SK-N-SH (cell line): ENCODE results near the gene AEN. TPM values are rescaled to one million over a fixed set of nuclear protein-coding genes. Genes with fewer than 3 reads are reported as not detected.

Experiments used
- CTCF ChIA-PET: fragments of 300-600, 350-600 bp; formaldehyde crosslinking; extraction: SDS; loops from one replicate; lab custom pipeline; 2021; lab: Yijun Ruan, JAX
- POLR2A ChIA-PET: fragments of 350-600 bp; sonication (Branson Sonifier 250); formaldehyde crosslinking; extraction: SDS; loops from one replicate; lab custom pipeline; 2020; ENCODE audit warnings: antibody characterized with exemption, inconsistent platforms; lab: Yijun Ruan, JAX
- DNase-seq: peaks from one replicate; pipeline ENCODE4 v3.0.0; 2012
- H2AFZ ChIP-seq: fragments of 200-600 bp; sonication (generic); 2 replicates; pipeline ENCODE4 v1.8.1; 2016; ENCODE audit warnings: antibody characterized with exemption, mild to moderate bottlenecking, low read depth
- H3F3A ChIP-seq: fragments of 200-600 bp; sonication (generic); replicated peaks from 2 replicates; pipeline ENCODE3; 2016; ENCODE audit warnings: antibody characterized with exemption, mild to moderate bottlenecking; ENCODE audit not compliant: insufficient read depth
- H3K27ac ChIP-seq, 2 experiments: fragments of 200-500 bp in 1 of 2; fragments of 200-600 bp in 1 of 2; sonication (Bioruptor generic) in 1 of 2; sonication (generic), shearing (Covaris generic) in 1 of 2; 2 replicates each; pipeline versions ENCODE4 v1.5.1 to v1.6.1; 2014 to 2016; ENCODE audit warnings: low read depth in 2 of 2, inconsistent platforms in 1 of 2, low read length in 1 of 2, mild to moderate bottlenecking in 1 of 2, mixed read lengths in 1 of 2
- H3K27me3 ChIP-seq: fragments of 200-600 bp; sonication (generic), shearing (Covaris generic); 2 replicates; pipeline ENCODE4 v1.6.1; 2016; ENCODE audit warnings: mixed run types; ENCODE audit not compliant: insufficient read depth
- H3K36me3 ChIP-seq, 2 experiments: fragments of 200-500 bp in 1 of 2; fragments of 200-600 bp in 1 of 2; sonication (Bioruptor generic) in 1 of 2; sonication (generic) in 1 of 2; replicated peaks in 1 of 2; 2 replicates each; pipeline versions ENCODE3 to v1.5.1; 2014 to 2016; ENCODE audit warnings: low read length in 1 of 2, mild to moderate bottlenecking in 1 of 2; ENCODE audit not compliant: insufficient read depth in 2 of 2, control insufficient read depth in 1 of 2
- H3K4me1 ChIP-seq, 2 experiments: fragments of 200-500 bp in 1 of 2; fragments of 200-600 bp in 1 of 2; sonication (Bioruptor generic) in 1 of 2; sonication (generic), shearing (Covaris generic) in 1 of 2; 2 replicates each; pipeline versions ENCODE4 v1.5.1 to v1.6.1; 2014 to 2016; ENCODE audit warnings: low read depth in 1 of 2, low read length in 1 of 2, mixed run types in 1 of 2; ENCODE audit not compliant: insufficient read depth in 2 of 2, control insufficient read depth in 1 of 2
- H3K4me2 ChIP-seq: fragments of 200-600 bp; sonication (generic), shearing (Covaris generic); 2 replicates; pipeline ENCODE4 v1.6.1; 2017; ENCODE audit warnings: mixed run types
- H3K4me3 ChIP-seq, 2 experiments: fragments of 200-500 bp in 1 of 2; fragments of 200-600 bp in 1 of 2; sonication (Bioruptor generic) in 1 of 2; sonication (generic), shearing (Covaris generic) in 1 of 2; 2 replicates each; pipeline versions ENCODE4 v1.5.1 to v1.8.1; 2014 to 2016; ENCODE audit warnings: low read depth in 2 of 2, inconsistent platforms in 1 of 2, low read length in 1 of 2, mild to moderate bottlenecking in 1 of 2, mixed read lengths in 1 of 2, moderate library complexity in 1 of 2
- H3K79me2 ChIP-seq: fragments of 200-600 bp; sonication (generic); 2 replicates; pipeline ENCODE4 v1.8.1; 2017; ENCODE audit warnings: mild to moderate bottlenecking; ENCODE audit not compliant: insufficient read depth
- H3K9ac ChIP-seq: fragments of 200-600 bp; sonication (generic); 2 replicates; pipeline ENCODE4 v1.6.1; 2017; ENCODE audit warnings: mixed run types
- H3K9me2 ChIP-seq: fragments of 200-600 bp; sonication (generic); 2 replicates; pipeline ENCODE4 v1.6.1; 2017; ENCODE audit warnings: mixed run types
- H3K9me3 ChIP-seq: fragments of 200-600 bp; sonication (generic); 2 replicates; pipeline ENCODE4 v1.6.1; 2017; ENCODE audit warnings: mixed run types, mild to moderate bottlenecking, moderate library complexity
- H4K20me1 ChIP-seq: fragments of 200-600 bp; sonication (generic); 2 replicates; pipeline ENCODE4 v1.6.1; 2017; ENCODE audit warnings: mild to moderate bottlenecking, mixed run types; ENCODE audit not compliant: insufficient read depth
- EZH2phosphoT487 ChIP-seq: fragments of 200-600 bp; sonication (generic); IDR thresholded peaks from 2 replicates; pipeline ENCODE4 v1.6.1; 2017; ENCODE audit warnings: low read depth, mixed run types, mild to moderate bottlenecking, antibody characterized with exemption, moderate library complexity, borderline replicate concordance
- FOSL2 ChIP-seq: IDR thresholded peaks from 2 replicates; pipeline ENCODE4 v1.4.0; 2012; ENCODE audit warnings: low read depth, mild to moderate bottlenecking, moderate library complexity, borderline replicate concordance
- MAX ChIP-seq: IDR thresholded peaks from 2 replicates; pipeline ENCODE4 v1.4.0; 2012; ENCODE audit warnings: low read depth
- MEF2A ChIP-seq: IDR thresholded peaks from 2 replicates; pipeline ENCODE4 v1.4.0; 2012; ENCODE audit warnings: low read depth, borderline replicate concordance
- RXRA ChIP-seq: IDR thresholded peaks from 2 replicates; pipeline ENCODE4 v1.4.0; 2012; ENCODE audit warnings: low read depth, mild to moderate bottlenecking, borderline replicate concordance
- SMC3 ChIP-seq: IDR thresholded peaks from 2 replicates; pipeline ENCODE4 v1.6.1; 2012; ENCODE audit warnings: low read depth, low read length, improper control_type of control experiment
- ZBTB33 ChIP-seq: IDR thresholded peaks from 2 replicates; pipeline ENCODE4 v1.4.0; 2012; ENCODE audit warnings: low read depth, borderline replicate concordance
- WGBS: methylation state at CpG from one replicate; pipeline ENCODE4 v1.1.6; 2017; ENCODE audit warnings: low lambda C conversion rate; 5-methylcytosine and 5-hydroxymethylcytosine counted together
- polyA plus RNA-seq, 3 experiments: library from polyadenylated mRNA; depleted of rRNA; stranded (reverse); fragments of >200 nt; gene quantifications; 2 replicates each; pipeline ENCODE4 v1.2.3, GENCODE V29; 2012

AEN gene
- polyA plus RNA-seq, 1 of the 3 experiments (the other 2 are of a cell fraction), result 46.4 TPM

- H3K79me2 ChIP-seq, result peaks cover 100% of the 10 kb centered on the region
- H2AFZ ChIP-seq, result no peak overlapping the region
- no peak for DNase-seq
- H3F3A ChIP-seq, result peaks cover 8% of the 10 kb centered on the region
- no peak overlapping the region for H3K4me3 ChIP-seq
- H3K27ac ChIP-seq, result no peak overlapping the region
- H3K27me3 ChIP-seq, result no peaks in the 10 kb centered on the region
- H4K20me1 ChIP-seq, result peaks cover 100% of the 10 kb centered on the region
- no peak overlapping the region for H3K9ac ChIP-seq
- peak overlapping the region; percentile 33; the same call in 1 of the 2 replicates for H3K4me2 ChIP-seq
- ChIA-PET POLR2A (no interaction called here), CTCF (interaction anchor here (1.2 kb wide), 2 partner anchors 30 to 207 kb away, joined by 3 read pairs; no protein-coding TSS in a partner anchor)
- H3K9me2 ChIP-seq, result no peaks in the 10 kb centered on the region
- peaks cover 64 to 79% of the 10 kb centered on the region in 2 experiments for H3K36me3 ChIP-seq
- no peaks in the 10 kb centered on the region for H3K9me3 ChIP-seq
- peaks cover 15 to 18% of the 10 kb centered on the region in 2 experiments for H3K4me1 ChIP-seq
- 100% methylated on average over 1 of the region's 1 CpG for WGBS
- TF ChIP-seq ZBTB33 (no peak), RXRA (no peak), MEF2A (no peak)
- TF ChIP-seq, all 33 proteins: peak for 0
These were observed 6.3 kb downstream of the AEN start for GRCh38 chr15:88627463-88627862.

- Histone ChIP-seq H3K9me3 (no peaks in the 10 kb centered on the region), H3K4me3 (no peak overlapping the region), H3K4me1 (peaks cover 11 to 18% of the 10 kb centered on the region in 2 experiments; a peak in 3 of 4 replicates), H3K79me2 (peaks cover 100% of the 10 kb centered on the region), H3K27me3 (no peaks in the 10 kb centered on the region), H3F3A (peaks cover 11% of the 10 kb centered on the region), H3K27ac (no peak overlapping the region), H3K9ac (no peak overlapping the region), H3K36me3 (peaks cover 68 to 80% of the 10 kb centered on the region in 2 experiments), H4K20me1 (peaks cover 96% of the 10 kb centered on the region), H3K4me2 (peak overlapping the region; percentile 33; the same call in 1 of the 2 replicates), H3K9me2 (no peaks in the 10 kb centered on the region), H2AFZ (no peak overlapping the region)
- CTCF ChIA-PET, result interaction anchor here (1.2 kb wide), 2 partner anchors 30 to 206 kb away, joined by 3 read pairs; no protein-coding TSS in a partner anchor
- POLR2A ChIA-PET, result interaction anchor here (0.8 kb wide), 1 partner anchor 26 kb away, joined by 3 read pairs; no protein-coding TSS in a partner anchor
- DNase-seq, result no peak
- WGBS, result 89% methylated on average over 5 of the region's 5 CpGs
- TF ChIP-seq MAX (no peak), EZH2phosphoT487 (no peak), FOSL2 (no peak), SMC3 (no peak), ZBTB33 (no peak)
These were observed 7.0 kb downstream of the AEN start for GRCh38 chr15:88628018-88628654.
